Heart left ventricle (tissue), 13 donors: ENCODE measurements around the gene TPRG1.

Experiments used
- CTCF ChIP-seq, 12 donors: fragments of 200-600 bp; sonication (generic) in 4 of 12; IDR thresholded peaks; one replicate each; pipeline versions ENCODE4 v1.5.0 to v1.8.0; 2018 to 2022; ENCODE audit warnings: antibody characterized with exemption in 12 of 12, mild to moderate bottlenecking in 5 of 12
- POLR2A ChIP-seq, 2 donors: fragments of 450-650 bp; IDR thresholded peaks; one replicate each; pipeline ENCODE4 v1.6.1; 2017; ENCODE audit warnings: antibody characterized with exemption in 2 of 2, mild to moderate bottlenecking in 2 of 2, moderate library complexity in 2 of 2
- donor health status: ischemic (EF 13 %, LVEDD 7.1; RV severe dilation, severe dysfunction).
- donor health status: DM: no; HTN: yes; CAD: no.
- donor health status: DM: no; HTN: no; CAD: no.
- donor health status: ischemic (EF 25% LVEDD 6.9; RV normal size, moderate dysfunction).
- donor health status: ischemic (EF 25% LVEDD 5.7; RV mildly dilated, moderate dysfunction).
- donor health status: ischemic (EF 35%, LVEDD 5.7; RV mildly dilated, moderate dysfunction).
- donor health status: nonischemic (EF 11% LVEDD 7.7; RV severe dilation, severe dysfunction).
- donor health status: DM: yes; HTN: yes; CAD: no.
- donor health status: PGD.
- donor health status: ischemic (EF 29% LVEDD 5.4; RV normal size, mild dysfunction).
- donor health status: nonischemic (EF 23%, LVEDD 6.1; RV moderate dilation, normal function).

DNA sequence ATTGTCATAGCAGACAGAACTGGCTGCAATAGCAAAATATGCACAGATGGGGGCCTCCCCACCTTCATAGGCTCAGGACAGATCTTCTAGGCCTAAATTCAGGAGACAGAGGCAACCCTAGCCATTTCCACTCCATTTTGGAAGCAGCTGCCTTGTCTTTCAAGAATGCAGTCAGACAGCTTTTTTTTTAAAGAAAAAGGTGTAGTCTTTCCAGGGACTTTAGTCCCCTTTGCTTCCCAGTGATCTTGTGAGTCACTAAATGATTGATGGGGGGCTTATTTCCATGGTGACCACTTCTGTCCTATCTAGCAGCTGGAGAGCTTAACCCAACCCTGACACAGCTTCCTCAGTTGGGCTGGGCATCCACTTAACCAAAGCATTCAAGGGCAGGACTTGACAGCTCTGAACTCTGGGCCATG, 165.9 kb downstream of the TPRG1 start:
- TF ChIP-seq POLR2A (IDR thresholded peaks at IDR 0.05) (no peak), CTCF (IDR thresholded peaks at IDR 0.05) (no peak)
